Activated CD8-positive, alpha-beta T cell treated with anti-CD3 and anti-CD28 coated beads for 36 hours (primary cell): ENCODE data around the gene CORO7. TPM values are rescaled to one million over a fixed set of nuclear protein-coding genes. Genes with fewer than 3 reads are reported as not detected.

Source experiments
- ATAC-seq: fragments of 200-7000 bp; cut with Tn5 transposase; one replicate; pipeline ENCODE4 v1.10.0; 2021; ENCODE audit warnings: mild to moderate bottlenecking, moderate library complexity
- CTCF ChIA-PET: fragments of 350-600 bp; sonication (Branson Sonifier 250); formaldehyde crosslinking; loops from one replicate; lab custom pipeline; 2021; ENCODE audit warnings: antibody characterized with exemption; lab: Charles Lee
- POLR2A ChIA-PET: fragments of 350-600 bp; sonication (Branson Sonifier 250); formaldehyde crosslinking; loops from one replicate; lab custom pipeline; 2021; ENCODE audit warnings: antibody characterized with exemption; lab: Charles Lee
- DNase-seq: peaks from one replicate; pipeline ENCODE4 v3.0.0-alpha.2; 2020
- H3K27ac Mint-ChIP-seq: one replicate; pipeline ENCODE4 v1.8.0; 2021; ENCODE audit warnings: mild to moderate bottlenecking, mixed read lengths
- H3K27me3 Mint-ChIP-seq: one replicate; pipeline ENCODE4 v1.8.0; 2021; ENCODE audit warnings: mixed read lengths
- H3K36me3 Mint-ChIP-seq: one replicate; pipeline ENCODE4 v1.8.0; 2021; ENCODE audit warnings: low read depth, mixed read lengths
- H3K4me1 Mint-ChIP-seq: one replicate; pipeline ENCODE4 v1.8.0; 2021; ENCODE audit warnings: low read depth, mixed read lengths
- H3K4me3 Mint-ChIP-seq: one replicate; pipeline ENCODE4 v1.8.0; 2021; ENCODE audit warnings: mild to moderate bottlenecking, moderate library complexity, mixed read lengths
- H3K9me3 Mint-ChIP-seq: one replicate; pipeline ENCODE4 v1.8.0; 2021; ENCODE audit warnings: mixed read lengths
- CTCF ChIP-seq: fragments of 200-600 bp; IDR thresholded peaks from one replicate; pipeline ENCODE4 v1.8.0; 2022; ENCODE audit warnings: antibody characterized with exemption, mild to moderate bottlenecking
- intact Hi-C: fragments of 100-400 bp; cut with micrococcal nuclease; formaldehyde crosslinking; loops from one replicate; pipeline ENCODE4 v1.10.0; 2022
- total RNA-seq, 2 experiments: library from RNA; stranded (reverse); gene quantifications; one replicate each; pipeline ENCODE4 v1.2.3, GENCODE V29; 2021

The CORO7 gene
- total RNA-seq, 2 experiments from 2014 or later, result 73.3 to 76.6 TPM

- no peak for TF ChIP-seq CTCF
- no peaks in the 10 kb centered on the region for H3K9me3 Mint-ChIP-seq
- no peaks in the 10 kb centered on the region for H3K27me3 Mint-ChIP-seq
- H3K4me1 Mint-ChIP-seq, result peaks cover 12% of the 10 kb centered on the region
- H3K36me3 Mint-ChIP-seq, result no peaks in the 10 kb centered on the region
- H3K4me3 Mint-ChIP-seq, result no peak overlapping the region
- no peak overlapping the region for H3K27ac Mint-ChIP-seq
- DNase-seq, result no peak
- ChIA-PET POLR2A (no interaction called here), CTCF (no interaction called here)
- intact Hi-C loops, result no loop called here
- ATAC-seq, result no peak
These were observed 4.2 kb upstream of the CORO7 start for GRCh38 chr16:4420505-4421105.

GRCh38 chr16:4419402-4419959, 3.1 kb upstream of the CORO7 start:
- no peak for TF ChIP-seq CTCF
- DNase-seq (no peak), ATAC-seq (no peak)
- Mint-ChIP-seq H3K27me3 (no peaks in the 10 kb centered on the region), H3K9me3 (no peaks in the 10 kb centered on the region), H3K36me3 (peaks cover 5% of the 10 kb centered on the region), H3K4me3 (no peak overlapping the region), H3K27ac (no peak overlapping the region), H3K4me1 (peaks cover 19% of the 10 kb centered on the region)
- intact Hi-C loops, result loop anchor here (10.0 kb wide), 1 partner anchor 65 kb away; the partner anchor contains the start of gene PAM16
- ChIA-PET CTCF (interaction anchor here (9.9 kb wide), 1 partner anchor 17 kb away, joined by 87 read pairs; no protein-coding TSS in a partner anchor), POLR2A (interaction anchor here (1.6 kb wide), 1 partner anchor 56 kb away, joined by 5 read pairs; the partner anchor contains the start of genes HMOX2 and NMRAL1)

- peaks cover 16% of the 10 kb centered on the region for H3K36me3 Mint-ChIP-seq
- peak overlapping the region; percentile 90 for H3K27ac Mint-ChIP-seq
- TF ChIP-seq CTCF, result no peak
- peaks cover 33% of the 10 kb centered on the region for H3K4me1 Mint-ChIP-seq
- ChIA-PET CTCF (interaction anchor here (0.6 to 9.9 kb wide), 5 partner anchors 13 to 208 kb away, joined by 3 to 87 read pairs (median 4); no protein-coding TSS in a partner anchor), POLR2A (interaction anchor here (0.8 to 3.6 kb wide), 10 partner anchors 10 to 162 kb away, joined by 3 to 16 read pairs (median 4); partner anchors contain the start of genes DNAJA3 and TFAP4)
- no peaks in the 10 kb centered on the region for H3K9me3 Mint-ChIP-seq
- ATAC-seq (peak; percentile 17), DNase-seq (peak; percentile 75)
- intact Hi-C loops, result loop anchor here (10.0 kb wide), 1 partner anchor 61 kb away; the partner anchor contains the start of gene PAM16
- peak overlapping the region; percentile 84 for H3K4me3 Mint-ChIP-seq
- H3K27me3 Mint-ChIP-seq, result no peaks in the 10 kb centered on the region
These were observed 727 bp downstream of the CORO7 start for GRCh38 chr16:4415538-4416199.

GRCh38 chr16:4414187-4414917, 2.0 kb downstream of the CORO7 start:
- peaks cover 20% of the 10 kb centered on the region for H3K36me3 Mint-ChIP-seq

More at GRCh38 chr16:4414187-4414917, 2.0 kb downstream of the CORO7 start:
- ATAC-seq (peak; percentile 72), DNase-seq (peak; percentile 97)
- no peak for TF ChIP-seq CTCF
- H3K4me3 Mint-ChIP-seq, result peak overlapping the region; percentile 84
- no peaks in the 10 kb centered on the region for H3K27me3 Mint-ChIP-seq
- POLR2A ChIA-PET, result interaction anchor here (0.9 to 3.6 kb wide), 6 partner anchors 11 to 142 kb away, joined by 3 to 16 read pairs (median 8); partner anchors contain the start of genes DNAJA3 and TFAP4
- H3K9me3 Mint-ChIP-seq, result no peaks in the 10 kb centered on the region
- peaks cover 37% of the 10 kb centered on the region for H3K4me1 Mint-ChIP-seq
- intact Hi-C loops, result loop anchor here (10.0 kb wide), 1 partner anchor 60 kb away; the partner anchor contains the start of gene PAM16
- CTCF ChIA-PET, result interaction anchor here (0.7 to 9.9 kb wide), 5 partner anchors 12 to 209 kb away, joined by 3 to 87 read pairs (median 3); partner anchors contain the start of gene PAM16
- H3K27ac Mint-ChIP-seq, result peak overlapping the region; percentile 90
